Measurements from ENCODE around the gene KRTAP4-6. TPM values are rescaled to one million over a fixed set of nuclear protein-coding genes. Genes with fewer than 3 reads are reported as not detected.
"Not testable (repeated sequence)": the region's sequence is repeated elsewhere in the genome, so short reads cannot be mapped to it uniquely, and the experiment has no call there.

The KRTAP4-6 gene
- total RNA-seq, result not detected

DNA sequence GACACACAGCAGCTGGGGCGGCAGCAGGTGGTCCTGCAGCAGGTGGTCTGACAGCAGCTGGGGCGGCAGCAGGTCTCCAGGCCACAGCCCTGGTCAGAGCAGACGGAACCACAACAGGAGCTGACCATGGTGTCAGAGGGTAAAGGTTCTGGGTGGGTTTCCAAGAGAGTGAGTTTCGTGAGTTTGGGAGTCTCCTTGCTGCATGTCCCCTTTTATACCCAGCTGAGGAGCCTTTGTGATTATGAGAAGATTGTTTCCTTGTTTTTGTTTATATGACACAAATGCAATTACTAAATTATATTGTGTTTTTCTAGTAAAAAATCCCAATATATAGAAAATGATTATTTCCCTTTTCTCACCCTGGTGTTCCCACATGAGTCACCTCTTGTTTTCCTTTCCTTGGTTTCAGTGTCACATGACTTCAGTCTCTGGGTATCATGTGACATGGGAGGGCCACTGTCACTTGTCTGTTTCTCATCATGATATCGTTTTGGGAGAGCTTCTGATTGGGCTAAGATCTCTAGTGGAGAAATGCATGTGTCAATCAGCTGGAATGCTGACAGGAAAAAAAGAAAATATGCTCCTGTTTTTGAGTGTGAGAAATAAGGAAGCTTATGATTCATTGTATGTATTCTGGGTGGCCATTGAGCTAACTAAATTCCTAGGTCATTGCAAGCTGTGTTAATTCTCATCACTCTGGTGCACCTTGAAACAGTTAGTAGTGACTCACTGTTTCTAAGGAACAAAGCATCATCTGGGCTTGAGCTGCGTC is at the start of gene KRTAP4-6:
KRTAP4-6 (minus strand) TSS at position 185 of the 772 bp plus-strand sequence; CDS start at position 128, 57 bp downstream.
- no peak for DNase-seq

- DNase-seq, result not testable (repeated sequence)
These were observed 49.5 kb upstream of the KRTAP4-6 start, which contains the start of gene KRTAP9-1 for GRCh38 chr17:41189837-41190318. TSS of gene KRTAP9-1 (plus strand) at chr17:41189887. CDS start at chr17:41189887, 0 bp downstream.

DNA sequence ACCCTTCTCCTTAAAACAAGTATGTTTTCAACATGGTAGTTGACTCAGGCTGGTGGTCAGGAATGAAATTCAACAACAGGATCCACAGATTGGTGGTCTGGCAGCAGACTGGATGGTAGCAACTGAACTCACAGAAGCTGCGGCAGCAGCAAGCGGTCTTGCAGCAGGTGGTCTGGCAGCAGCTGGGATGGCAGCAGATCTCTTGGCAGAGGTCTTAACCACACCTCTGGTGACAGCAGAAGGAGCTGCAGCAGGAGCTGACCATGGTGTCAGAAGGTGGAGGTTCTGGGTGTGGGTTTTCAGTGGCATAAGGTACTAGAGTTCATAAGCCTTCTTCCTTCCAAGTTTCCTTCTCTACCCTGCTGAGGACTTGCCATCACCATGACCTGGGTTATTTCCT is 46.5 kb upstream of the KRTAP4-6 start:
- peak; percentile 34 for DNase-seq

- no peak for DNase-seq
These were observed 44.7 kb upstream of the KRTAP4-6 start for GRCh38 chr17:41185001-41185400.

DNA sequence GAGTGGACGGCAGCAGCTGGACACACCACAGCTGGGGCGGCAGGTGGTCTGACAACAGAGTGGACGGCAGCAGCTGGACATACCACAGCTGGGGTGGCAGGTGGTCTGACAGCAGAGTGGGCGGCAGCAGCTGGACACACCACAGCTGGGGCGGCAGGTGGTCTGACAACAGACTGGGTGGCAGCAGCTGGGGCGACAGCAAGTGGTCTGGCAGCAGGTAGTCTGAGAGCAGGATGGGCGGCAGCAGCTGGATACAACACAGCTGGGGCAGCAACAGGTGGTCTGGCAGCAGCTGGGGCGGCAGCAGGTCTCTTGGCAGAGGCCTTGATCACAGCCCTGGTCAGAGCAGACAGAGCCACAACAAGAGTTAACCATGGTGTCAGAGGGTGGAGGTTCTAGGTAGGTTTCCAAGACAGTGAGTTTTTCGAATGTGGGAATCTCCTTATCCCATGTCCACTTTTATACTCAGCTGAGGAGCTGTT is 44.2 kb upstream of the KRTAP4-6 start, which contains the start of gene KRTAP4-1:
KRTAP4-1 (minus strand) TSS at position 432 of the 482 bp plus-strand sequence; CDS start at position 375, 57 bp downstream.
- DNase-seq, result no peak

DNA sequence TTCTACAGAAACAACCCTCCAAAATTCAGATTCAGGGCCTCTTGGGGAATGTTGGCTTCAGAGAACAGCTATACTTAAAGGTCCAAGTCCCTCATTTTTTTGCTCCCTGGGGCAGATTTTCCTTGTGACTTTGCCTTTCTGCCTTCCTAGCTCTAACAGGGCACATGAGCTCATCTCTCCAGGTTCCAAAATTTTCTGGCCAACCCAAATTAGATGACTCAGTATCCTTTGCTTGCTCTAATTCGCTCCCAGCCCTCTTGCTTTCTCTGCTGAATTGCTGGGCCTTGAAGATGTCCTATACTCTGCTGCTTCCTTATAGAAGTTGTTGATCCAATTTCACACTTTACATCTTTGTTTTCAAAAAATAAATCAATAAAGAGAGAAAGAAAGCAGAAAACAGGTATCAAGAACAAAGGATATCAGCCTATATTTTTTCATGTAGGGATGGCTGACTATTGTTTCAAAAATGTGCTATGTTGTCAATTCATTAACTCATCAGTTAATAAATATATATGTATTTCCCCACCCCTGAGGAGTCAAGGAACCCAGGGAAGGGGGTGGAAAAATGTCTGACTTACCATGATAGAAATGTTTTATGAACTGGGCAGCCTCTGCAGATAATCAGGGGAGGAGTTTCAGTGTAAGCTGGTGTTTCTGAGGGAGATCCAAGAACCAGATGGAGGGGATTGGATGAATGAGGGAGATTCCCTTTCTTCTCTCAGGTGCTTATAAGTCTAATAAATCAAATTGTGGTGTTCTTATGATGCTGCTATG is 38.7 kb upstream of the KRTAP4-6 start:
- DNase-seq, result no peak

GRCh38 chr17:41178341-41178740 is 38.0 kb upstream of the KRTAP4-6 start:
- no peak for DNase-seq

DNA sequence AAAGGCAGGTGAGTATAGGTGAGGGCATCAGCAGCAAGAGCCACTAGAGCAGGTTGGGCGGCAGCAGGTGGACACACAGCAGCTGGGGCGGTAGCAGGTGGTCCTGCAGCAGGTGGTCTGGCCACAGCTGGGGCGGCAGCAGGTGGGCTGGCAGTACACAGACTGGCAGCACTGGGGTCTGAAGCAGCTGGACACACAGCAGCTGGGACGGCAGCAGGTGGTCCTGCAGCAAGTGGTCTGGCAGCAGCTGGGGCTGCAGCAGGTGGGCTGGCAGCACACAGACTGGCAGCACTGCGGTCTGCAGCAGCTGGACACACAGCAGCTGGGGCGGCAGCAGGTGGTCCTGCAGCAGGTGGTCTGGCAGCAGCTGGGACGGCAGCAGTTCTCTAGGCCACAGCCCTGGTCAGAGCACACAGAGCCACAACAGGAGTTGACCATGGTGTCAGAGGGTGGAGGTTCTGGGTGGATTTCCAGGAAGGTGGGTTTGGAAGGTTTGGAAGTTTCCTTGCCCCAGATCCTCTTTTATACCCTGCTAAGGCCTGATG is 37.5 kb upstream of the KRTAP4-6 start, which contains the start of gene KRTAP4-2:
KRTAP4-2 (minus strand) TSS at position 495 of the 545 bp plus-strand sequence; CDS start at position 438, 57 bp downstream.
- DNase-seq, result no peak

GRCh38 chr17:41176744-41177387 is 36.5 kb upstream of the KRTAP4-6 start:
- no peak for DNase-seq

DNA sequence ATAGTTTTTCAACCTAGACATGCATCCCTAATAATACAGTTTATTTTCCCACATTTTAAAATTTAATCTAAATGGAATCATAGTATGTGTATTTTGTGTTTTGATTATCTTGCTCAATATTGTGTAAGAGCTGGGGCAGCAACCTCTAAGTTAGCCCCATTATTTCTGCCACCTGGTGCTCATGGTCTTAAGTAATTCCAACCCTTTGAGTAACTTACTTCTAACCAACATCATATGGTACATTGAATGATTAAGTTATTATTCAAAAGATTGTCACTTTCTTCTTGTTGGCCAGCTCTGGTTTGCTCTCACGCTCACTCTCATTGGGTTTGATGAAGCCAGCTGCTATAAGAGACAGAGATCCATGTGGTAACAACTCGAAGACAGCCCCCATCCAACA is 31.5 kb upstream of the KRTAP4-6 start:
- DNase-seq, result no peak

- DNase-seq, result no peak
These were observed 27.8 kb upstream of the KRTAP4-6 start, which contains the start of gene KRTAP4-3 for GRCh38 chr17:41168121-41168520. TSS of gene KRTAP4-3 (minus strand) at chr17:41168221. CDS start at chr17:41168172, 49 bp downstream.

- DNase-seq, result no peak
These were observed 27.2 kb upstream of the KRTAP4-6 start for GRCh38 chr17:41167561-41167960.

- no peak for DNase-seq
These were observed 23.5 kb upstream of the KRTAP4-6 start for GRCh38 chr17:41163828-41164227.

DNA sequence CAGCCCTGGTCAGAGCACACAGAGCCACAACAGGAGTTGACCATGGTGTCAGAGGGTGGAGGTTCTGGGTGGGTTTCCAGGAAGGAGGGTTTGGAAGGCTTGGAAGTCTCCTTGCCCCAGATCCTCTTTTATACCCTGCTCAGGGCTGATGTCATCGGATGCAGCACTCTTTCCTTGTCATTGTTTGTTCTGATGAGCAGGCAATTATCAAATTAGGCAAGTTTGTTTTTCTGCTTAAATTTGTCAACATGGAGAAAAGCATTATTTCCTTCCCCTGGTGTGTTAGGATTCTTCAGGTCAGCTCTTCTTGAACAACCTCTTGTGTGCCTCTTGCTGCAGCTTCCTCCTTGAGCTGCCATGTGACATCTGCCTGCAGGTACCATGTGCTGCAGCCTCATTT is 20.3 kb upstream of the KRTAP4-6 start, which contains the start of gene KRTAP4-4:
KRTAP4-4 (minus strand) TSS at position 101 of the 400 bp plus-strand sequence; CDS start at position 44, 57 bp downstream.
- no peak for DNase-seq

- DNase-seq, result not testable (repeated sequence)
These were observed 19.8 kb upstream of the KRTAP4-6 start for GRCh38 chr17:41160190-41160589.

- DNase-seq, result no peak
These were observed 13.5 kb upstream of the KRTAP4-6 start for GRCh38 chr17:41153856-41154255.

DNA sequence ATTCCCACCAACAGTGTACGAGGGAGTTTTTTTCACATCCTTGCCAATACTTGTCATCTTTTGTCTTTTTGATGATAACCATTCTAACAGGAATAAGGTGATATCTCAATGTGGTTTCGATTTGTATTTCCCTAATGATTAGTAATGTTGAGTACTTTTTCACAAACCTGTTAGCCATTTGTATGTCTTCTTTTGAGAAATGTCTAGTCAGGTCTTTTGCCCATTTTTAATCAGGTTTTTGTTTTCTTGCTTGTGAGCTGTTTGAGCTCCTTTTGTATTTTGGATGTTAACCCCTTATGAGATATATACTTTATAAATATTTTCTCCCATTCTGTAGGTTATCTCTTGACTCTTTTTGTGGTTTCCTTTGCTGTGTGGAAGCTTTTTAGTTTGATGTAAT is 11.2 kb upstream of the KRTAP4-6 start:
- DNase-seq, result no peak

- no peak for DNase-seq
These were observed 9.7 kb upstream of the KRTAP4-6 start for GRCh38 chr17:41150026-41150425.

GRCh38 chr17:41149652-41149985 is 9.3 kb upstream of the KRTAP4-6 start, which contains the start of gene KRTAP4-5:
TSS of gene KRTAP4-5 (minus strand) at chr17:41149825. CDS start at chr17:41149767, 58 bp downstream.
- DNase-seq, result no peak

DNA sequence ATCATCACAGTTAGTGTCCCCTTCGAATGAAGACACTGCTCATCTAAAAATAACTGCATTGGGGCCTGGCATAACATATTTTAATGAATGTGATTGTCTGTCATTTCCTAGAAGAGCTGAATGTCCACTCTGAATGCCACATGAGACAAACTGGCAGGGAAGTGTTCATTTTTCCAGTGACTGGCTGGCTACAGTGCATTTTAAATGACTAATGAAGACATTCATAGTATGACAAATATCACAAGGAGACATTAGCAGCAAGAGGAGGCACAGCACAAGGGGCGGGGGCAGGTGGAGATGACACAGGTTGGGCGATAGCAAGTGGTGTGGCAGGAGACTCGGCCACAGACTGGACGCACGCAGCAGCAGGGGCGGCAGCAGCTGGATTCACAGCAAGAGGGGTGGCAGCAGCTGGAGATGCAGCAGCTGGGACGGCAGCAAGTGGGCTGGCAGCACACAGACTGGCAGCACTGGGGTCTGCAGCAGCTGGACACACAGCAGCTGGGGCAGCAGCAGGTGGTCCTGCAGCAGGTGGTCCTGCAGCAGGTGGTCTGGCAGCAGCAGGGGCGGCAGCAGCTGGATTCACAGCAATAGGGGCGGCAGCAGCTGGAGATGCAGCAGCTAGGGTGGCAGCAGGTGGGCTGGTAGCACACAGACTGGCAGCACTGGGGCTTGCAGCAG is 8.8 kb upstream of the KRTAP4-6 start:
- not testable (repeated sequence) for DNase-seq
